PFSK-1 (cell line): ENCODE data around the gene AATF.

Experiments
- FOXP2 ChIP-seq: optimal IDR thresholded peaks from 2 replicates; pipeline ENCODE3; 2011; ENCODE audit warnings: borderline replicate concordance, control low read depth, inconsistent platforms; ENCODE audit not compliant: insufficient read depth; ENCODE audit errors: extremely low read length, extremely low read depth
- POLR2AphosphoS5 ChIP-seq: IDR thresholded peaks from 2 replicates; pipeline ENCODE4 v1.6.1; 2012; ENCODE audit warnings: low read depth, mild to moderate bottlenecking, control low read depth, low read length, moderate library complexity

DNA sequence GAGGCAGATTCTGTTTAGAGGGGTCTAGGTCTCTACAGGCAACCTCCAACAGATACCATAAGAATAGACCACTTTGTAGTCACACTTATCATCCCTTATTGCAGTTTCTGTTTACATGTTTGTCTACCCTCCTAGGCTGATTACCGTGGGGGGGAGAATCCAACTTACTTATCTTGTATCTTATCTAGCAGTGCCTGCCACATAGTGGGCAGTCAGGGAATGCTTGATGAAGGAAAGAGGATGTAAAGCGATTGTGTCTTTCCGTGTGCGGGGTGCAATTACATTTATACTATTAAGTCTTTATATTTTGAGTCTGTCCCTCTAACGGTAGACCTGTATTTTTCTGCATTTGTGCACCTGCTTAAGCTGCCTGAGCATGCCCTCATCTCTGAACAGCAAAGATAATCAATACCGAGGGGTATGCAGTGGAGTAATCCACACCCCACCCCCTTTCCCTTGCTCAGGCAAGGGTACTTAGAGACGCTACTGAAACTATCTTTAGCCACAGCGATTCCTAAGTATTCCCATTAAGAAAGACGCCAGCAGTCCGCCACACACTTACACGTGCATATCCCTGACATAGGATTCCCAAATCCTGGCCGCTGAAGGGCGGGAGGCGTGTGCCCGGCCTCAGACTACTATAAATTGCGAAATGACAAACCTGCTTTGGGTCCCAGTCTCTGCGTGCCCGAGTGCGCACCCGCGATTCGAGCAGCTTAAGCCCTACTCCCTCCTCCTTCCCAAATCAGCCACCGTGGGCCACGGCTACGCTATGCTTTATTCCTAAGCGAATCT, 635 bp upstream of the AATF start:
- TF ChIP-seq FOXP2 (no peak), POLR2AphosphoS5 (no peak)
